ENCODE results near the gene ACLY. TPM values are rescaled to one million over a fixed set of nuclear protein-coding genes. Genes with fewer than 3 reads are reported as not detected.

ACLY gene
- total and polyA plus RNA-seq, 2 of the 13 experiments (the other 11 are each of a cell fraction or from before 2014, with no cell fraction given), result 111 to 218 TPM

DNA sequence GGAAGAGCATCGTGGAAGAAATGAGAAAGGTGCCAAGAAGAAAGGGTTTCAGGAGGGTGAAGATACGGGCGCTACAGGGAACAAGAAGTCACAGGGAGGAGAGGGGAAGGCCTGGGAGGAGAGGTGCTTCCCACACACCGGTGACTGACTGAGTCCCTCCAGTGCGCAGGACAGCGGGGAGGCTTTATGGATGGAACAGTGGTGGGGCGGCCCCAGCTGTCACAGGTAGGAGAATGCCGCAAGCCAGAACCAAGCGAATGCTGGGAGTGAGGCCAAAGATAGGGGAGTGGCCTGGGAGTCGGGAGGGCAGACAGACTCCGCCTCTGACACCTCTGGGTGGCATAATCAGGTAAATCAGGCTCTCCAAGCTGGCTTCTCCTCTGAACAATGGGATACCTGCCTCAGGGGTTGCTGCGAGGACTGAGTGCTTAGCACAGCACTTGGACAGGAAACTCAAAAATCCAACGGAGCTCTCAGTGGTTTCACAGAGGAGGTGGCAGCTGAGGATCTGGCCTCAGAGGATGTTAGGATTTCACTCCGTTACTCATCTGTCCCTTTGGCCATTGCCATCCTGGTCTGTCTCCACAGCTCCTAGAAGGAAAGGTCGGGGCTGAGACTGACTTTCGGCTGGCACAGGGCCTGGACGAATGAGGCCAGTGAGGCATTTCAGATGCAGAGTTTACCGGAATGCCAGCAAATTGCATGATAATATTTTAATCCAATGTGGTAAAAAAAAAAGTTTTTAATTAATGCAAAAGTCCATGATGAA lies 47.1 kb upstream of the ACLY start (continued):
- TF ChIP-seq, protein P1, sequence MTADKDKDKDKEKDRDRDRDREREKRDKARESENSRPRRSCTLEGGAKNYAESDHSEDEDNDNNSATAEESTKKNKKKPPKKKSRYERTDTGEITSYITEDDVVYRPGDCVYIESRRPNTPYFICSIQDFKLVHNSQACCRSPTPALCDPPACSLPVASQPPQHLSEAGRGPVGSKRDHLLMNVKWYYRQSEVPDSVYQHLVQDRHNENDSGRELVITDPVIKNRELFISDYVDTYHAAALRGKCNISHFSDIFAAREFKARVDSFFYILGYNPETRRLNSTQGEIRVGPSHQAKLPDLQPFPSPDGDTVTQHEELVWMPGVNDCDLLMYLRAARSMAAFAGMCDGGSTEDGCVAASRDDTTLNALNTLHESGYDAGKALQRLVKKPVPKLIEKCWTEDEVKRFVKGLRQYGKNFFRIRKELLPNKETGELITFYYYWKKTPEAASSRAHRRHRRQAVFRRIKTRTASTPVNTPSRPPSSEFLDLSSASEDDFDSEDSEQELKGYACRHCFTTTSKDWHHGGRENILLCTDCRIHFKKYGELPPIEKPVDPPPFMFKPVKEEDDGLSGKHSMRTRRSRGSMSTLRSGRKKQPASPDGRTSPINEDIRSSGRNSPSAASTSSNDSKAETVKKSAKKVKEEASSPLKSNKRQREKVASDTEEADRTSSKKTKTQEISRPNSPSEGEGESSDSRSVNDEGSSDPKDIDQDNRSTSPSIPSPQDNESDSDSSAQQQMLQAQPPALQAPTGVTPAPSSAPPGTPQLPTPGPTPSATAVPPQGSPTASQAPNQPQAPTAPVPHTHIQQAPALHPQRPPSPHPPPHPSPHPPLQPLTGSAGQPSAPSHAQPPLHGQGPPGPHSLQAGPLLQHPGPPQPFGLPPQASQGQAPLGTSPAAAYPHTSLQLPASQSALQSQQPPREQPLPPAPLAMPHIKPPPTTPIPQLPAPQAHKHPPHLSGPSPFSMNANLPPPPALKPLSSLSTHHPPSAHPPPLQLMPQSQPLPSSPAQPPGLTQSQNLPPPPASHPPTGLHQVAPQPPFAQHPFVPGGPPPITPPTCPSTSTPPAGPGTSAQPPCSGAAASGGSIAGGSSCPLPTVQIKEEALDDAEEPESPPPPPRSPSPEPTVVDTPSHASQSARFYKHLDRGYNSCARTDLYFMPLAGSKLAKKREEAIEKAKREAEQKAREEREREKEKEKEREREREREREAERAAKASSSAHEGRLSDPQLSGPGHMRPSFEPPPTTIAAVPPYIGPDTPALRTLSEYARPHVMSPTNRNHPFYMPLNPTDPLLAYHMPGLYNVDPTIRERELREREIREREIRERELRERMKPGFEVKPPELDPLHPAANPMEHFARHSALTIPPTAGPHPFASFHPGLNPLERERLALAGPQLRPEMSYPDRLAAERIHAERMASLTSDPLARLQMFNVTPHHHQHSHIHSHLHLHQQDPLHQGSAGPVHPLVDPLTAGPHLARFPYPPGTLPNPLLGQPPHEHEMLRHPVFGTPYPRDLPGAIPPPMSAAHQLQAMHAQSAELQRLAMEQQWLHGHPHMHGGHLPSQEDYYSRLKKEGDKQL (CRISPR knock-in tag; IDR thresholded peaks at IDR 0.05; ENCODE audit: low read depth), result no peak
- TF ChIP-seq ZEB1 (IDR thresholded peaks at IDR 0.05; ENCODE audit: insufficient replicate concordance, low read depth) (peak; percentile 64), KAT8 (CRISPR knock-in tag; IDR thresholded peaks at IDR 0.05) (no peak), PAWR (CRISPR knock-in tag; IDR thresholded peaks at IDR 0.05; ENCODE audit: borderline replicate concordance) (no peak), SOX5 (CRISPR knock-in tag; IDR thresholded peaks at IDR 0.05; ENCODE audit: borderline replicate concordance) (peak; percentile 54; the same call in 1 of the 2 replicates), ZC3H13 (CRISPR knock-in tag; IDR thresholded peaks at IDR 0.05) (no peak), PPARG (CRISPR knock-in tag; conservative IDR thresholded peaks at IDR 0.05) (no peak), CBFB (CRISPR knock-in tag; IDR thresholded peaks at IDR 0.05) (no peak), ZNF816 (CRISPR knock-in tag; IDR thresholded peaks at IDR 0.05; ENCODE audit: borderline replicate concordance) (no peak), TAF15 (IDR thresholded peaks at IDR 0.05; ENCODE audit: low read depth, low read length, poor library complexity, severe bottlenecking) (no peak), FOXC1 (CRISPR knock-in tag; IDR thresholded peaks at IDR 0.05; ENCODE audit: borderline replicate concordance) (peak; percentile 14; the same call in 1 of the 2 replicates), SP5 (CRISPR knock-in tag; IDR thresholded peaks at IDR 0.05; ENCODE audit: borderline replicate concordance, low read depth) (peak; percentile 64; the same call in 1 of the 2 replicates), ZNF292 (CRISPR knock-in tag; IDR thresholded peaks at IDR 0.05; ENCODE audit: borderline replicate concordance, low read depth) (no peak; the same call in 1 of the 2 replicates), PRMT3 (CRISPR knock-in tag; IDR thresholded peaks at IDR 0.05; ENCODE audit: borderline replicate concordance, low read depth) (no peak), KDM4B (CRISPR knock-in tag; IDR thresholded peaks at IDR 0.05) (no peak), AHR (CRISPR knock-in tag; IDR thresholded peaks at IDR 0.05) (peak; percentile 43; the same call in 1 of the 2 replicates), MXI1 (IDR thresholded peaks at IDR 0.05; ENCODE audit: borderline replicate concordance, low read depth, low read length) (peak; percentile 72; the same call in 1 of the 3 replicates), ZNF12 (CRISPR knock-in tag; IDR thresholded peaks at IDR 0.05) (no peak), ZNF766 (CRISPR knock-in tag; IDR thresholded peaks at IDR 0.05; ENCODE audit: borderline replicate concordance) (no peak), TBX3 (IDR thresholded peaks at IDR 0.05; ENCODE audit: borderline replicate concordance) (peak; percentile 79; the same call in 1 of the 2 replicates), JUNB (CRISPR knock-in tag; IDR thresholded peaks at IDR 0.05; ENCODE audit: borderline replicate concordance) (0 out of 2 replicates have a peak, but pooled peaks have one; percentile 3), ZNF556 (CRISPR knock-in tag; IDR thresholded peaks at IDR 0.05; ENCODE audit: borderline replicate concordance) (no peak)
- TF ChIP-seq, protein P2, sequence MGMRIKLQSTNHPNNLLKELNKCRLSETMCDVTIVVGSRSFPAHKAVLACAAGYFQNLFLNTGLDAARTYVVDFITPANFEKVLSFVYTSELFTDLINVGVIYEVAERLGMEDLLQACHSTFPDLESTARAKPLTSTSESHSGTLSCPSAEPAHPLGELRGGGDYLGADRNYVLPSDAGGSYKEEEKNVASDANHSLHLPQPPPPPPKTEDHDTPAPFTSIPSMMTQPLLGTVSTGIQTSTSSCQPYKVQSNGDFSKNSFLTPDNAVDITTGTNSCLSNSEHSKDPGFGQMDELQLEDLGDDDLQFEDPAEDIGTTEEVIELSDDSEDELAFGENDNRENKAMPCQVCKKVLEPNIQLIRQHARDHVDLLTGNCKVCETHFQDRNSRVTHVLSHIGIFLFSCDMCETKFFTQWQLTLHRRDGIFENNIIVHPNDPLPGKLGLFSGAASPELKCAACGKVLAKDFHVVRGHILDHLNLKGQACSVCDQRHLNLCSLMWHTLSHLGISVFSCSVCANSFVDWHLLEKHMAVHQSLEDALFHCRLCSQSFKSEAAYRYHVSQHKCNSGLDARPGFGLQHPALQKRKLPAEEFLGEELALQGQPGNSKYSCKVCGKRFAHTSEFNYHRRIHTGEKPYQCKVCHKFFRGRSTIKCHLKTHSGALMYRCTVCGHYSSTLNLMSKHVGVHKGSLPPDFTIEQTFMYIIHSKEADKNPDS (CRISPR knock-in tag; IDR thresholded peaks at IDR 0.05), result 0 out of 2 replicates have a peak, but pooled peaks have one; percentile 15

All from HepG2 (cell line).